Type B pancreatic cell (in vitro differentiated cells): ENCODE results near the gene CXCR6. TPM values are rescaled to one million over a fixed set of nuclear protein-coding genes. Genes with fewer than 3 reads are reported as not detected.
A peak's percentile ranks its signal among the peaks of the same experiment; 100 is the strongest.

Experiments used
- DNase-seq: peaks from one replicate; pipeline ENCODE4 v3.0.0; 2021; ENCODE audit warnings: mixed read lengths; ENCODE audit not compliant: unreplicated experiment; ENCODE audit errors: extremely low spot score
- H3K27ac Mint-ChIP-seq: 2 replicates; pipeline ENCODE4 v1.8.0; 2021; ENCODE audit warnings: mild to moderate bottlenecking, mixed read lengths
- H3K27me3 Mint-ChIP-seq: 2 replicates; pipeline ENCODE4 v1.8.0; 2021; ENCODE audit warnings: mixed read lengths
- H3K36me3 Mint-ChIP-seq: 2 replicates; pipeline ENCODE4 v1.8.0; 2021; ENCODE audit warnings: mixed read lengths
- H3K4me1 Mint-ChIP-seq: one replicate; pipeline ENCODE4 v1.8.0; 2021; ENCODE audit warnings: mixed read lengths; ENCODE audit not compliant: unreplicated experiment
- H3K4me3 Mint-ChIP-seq: 2 replicates; pipeline ENCODE4 v1.8.0; 2021; ENCODE audit warnings: mild to moderate bottlenecking, mixed read lengths
- H3K9me3 Mint-ChIP-seq: 2 replicates; pipeline ENCODE4 v1.8.0; 2021; ENCODE audit warnings: mixed read lengths
- total RNA-seq: library from RNA; stranded (reverse); gene quantifications from 2 replicates; pipeline ENCODE4 v1.2.1, GENCODE V29; 2021; ENCODE audit warnings: low replicate concordance
- TF ChIP-seq, protein P1 (sequence below): fragments of 200-600 bp; sonication (generic); conservative IDR thresholded peaks from 2 replicates; pipeline ENCODE4 v1.5.0; 2021; ENCODE audit warnings: antibody characterized with exemption, mild to moderate bottlenecking

CXCR6 gene
- total RNA-seq, 1 donor from 2014 or later, result not detected

DNA sequence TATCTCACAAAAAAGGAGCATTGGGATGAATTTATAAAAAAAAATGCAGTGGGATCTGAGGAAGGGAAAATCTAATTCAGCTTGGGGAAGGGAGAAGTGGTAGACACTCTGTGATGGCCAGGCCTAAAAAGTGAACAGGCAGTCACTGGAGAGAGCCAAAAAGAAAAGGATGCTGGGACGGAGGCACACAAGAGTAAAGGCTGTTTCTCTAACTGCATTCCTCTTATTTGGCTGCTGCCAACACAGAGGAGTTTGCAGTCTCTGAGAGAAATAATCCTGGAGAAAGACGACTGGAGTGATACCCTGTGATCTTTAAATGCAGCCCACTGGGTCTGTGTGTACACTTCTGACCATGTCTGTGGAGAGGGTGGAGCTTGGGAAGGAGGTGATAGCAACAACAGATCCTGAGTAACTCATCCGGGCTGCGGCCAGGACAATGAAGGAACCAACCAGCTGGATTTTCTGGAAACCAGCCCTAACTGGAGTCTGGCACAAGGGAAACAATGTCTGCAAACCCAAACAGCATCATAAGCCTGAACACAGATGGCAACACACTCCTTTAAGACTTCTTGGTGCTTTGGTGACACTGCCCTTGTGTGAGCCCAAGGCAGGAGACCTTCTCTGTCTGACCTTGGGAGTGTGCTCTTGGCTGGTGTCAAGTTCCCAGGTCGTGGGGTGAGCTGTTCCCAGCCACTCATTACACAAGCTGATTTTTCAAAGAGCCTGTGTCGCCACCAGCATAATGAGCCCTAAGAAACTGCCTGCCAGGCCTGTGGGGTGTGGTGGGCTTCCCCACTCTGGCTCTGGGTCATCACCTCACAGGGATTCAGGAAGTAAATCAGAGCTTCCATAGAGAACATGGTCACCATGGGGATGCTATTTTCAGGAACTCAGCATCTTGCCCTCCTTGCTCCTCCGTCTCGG lies 44.4 kb downstream of the CXCR6 start:
- Mint-ChIP-seq H3K4me1 (peaks cover 27% of the 10 kb centered on the region), H3K27me3 (no peaks in the 10 kb centered on the region), H3K4me3 (no peak overlapping the region), H3K36me3 (peaks cover 3% of the 10 kb centered on the region), H3K9me3 (no peaks in the 10 kb centered on the region), H3K27ac (peak overlapping the region; percentile 29)
- TF ChIP-seq, protein P1, sequence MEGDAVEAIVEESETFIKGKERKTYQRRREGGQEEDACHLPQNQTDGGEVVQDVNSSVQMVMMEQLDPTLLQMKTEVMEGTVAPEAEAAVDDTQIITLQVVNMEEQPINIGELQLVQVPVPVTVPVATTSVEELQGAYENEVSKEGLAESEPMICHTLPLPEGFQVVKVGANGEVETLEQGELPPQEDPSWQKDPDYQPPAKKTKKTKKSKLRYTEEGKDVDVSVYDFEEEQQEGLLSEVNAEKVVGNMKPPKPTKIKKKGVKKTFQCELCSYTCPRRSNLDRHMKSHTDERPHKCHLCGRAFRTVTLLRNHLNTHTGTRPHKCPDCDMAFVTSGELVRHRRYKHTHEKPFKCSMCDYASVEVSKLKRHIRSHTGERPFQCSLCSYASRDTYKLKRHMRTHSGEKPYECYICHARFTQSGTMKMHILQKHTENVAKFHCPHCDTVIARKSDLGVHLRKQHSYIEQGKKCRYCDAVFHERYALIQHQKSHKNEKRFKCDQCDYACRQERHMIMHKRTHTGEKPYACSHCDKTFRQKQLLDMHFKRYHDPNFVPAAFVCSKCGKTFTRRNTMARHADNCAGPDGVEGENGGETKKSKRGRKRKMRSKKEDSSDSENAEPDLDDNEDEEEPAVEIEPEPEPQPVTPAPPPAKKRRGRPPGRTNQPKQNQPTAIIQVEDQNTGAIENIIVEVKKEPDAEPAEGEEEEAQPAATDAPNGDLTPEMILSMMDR, result no peak
- no peak for DNase-seq

DNA sequence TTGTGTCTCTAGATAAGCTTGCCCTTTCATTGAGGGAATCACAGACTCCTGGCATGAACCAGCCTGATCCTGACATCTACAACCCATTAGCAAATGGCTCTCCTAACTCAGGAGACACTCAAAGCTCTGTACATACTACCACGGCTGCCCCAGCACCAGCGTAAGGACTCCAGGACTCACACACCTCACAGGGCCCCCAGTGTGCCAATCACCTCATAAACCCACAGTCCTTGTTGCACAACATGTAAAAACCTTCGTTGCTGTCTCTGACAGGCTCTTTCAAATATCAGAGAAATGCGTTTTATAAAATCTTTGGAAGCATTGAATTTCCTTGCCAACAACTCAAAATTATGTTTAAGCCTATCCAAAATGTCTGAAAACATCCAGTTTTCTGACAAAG lies 45.1 kb downstream of the CXCR6 start:
- TF ChIP-seq, protein P1, result no peak
- DNase-seq, result no peak
- peak overlapping the region; percentile 29 for H3K27ac Mint-ChIP-seq
- H3K9me3 Mint-ChIP-seq, result no peaks in the 10 kb centered on the region
- peaks cover 27% of the 10 kb centered on the region for H3K4me1 Mint-ChIP-seq
- no peak overlapping the region for H3K4me3 Mint-ChIP-seq
- peaks cover 3% of the 10 kb centered on the region for H3K36me3 Mint-ChIP-seq
- H3K27me3 Mint-ChIP-seq, result no peaks in the 10 kb centered on the region

DNA sequence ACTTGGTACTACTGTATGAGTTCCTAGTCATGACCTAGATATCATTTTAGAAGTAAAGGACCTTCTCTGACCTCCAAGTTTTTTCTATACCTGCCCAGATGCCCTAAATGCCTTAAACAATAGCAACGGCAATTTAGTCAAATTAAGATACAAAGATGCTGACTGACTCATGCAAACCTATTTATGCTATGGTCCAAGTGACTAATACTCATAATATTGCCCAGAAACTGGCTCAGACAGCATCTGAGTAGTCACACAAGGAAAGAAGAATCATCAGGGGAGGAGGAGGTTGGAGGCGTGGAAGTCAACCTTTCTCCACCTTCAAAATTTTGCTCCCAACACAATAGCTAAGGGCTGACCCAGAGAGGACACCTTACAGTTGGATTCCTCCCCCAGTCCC lies 45.5 kb downstream of the CXCR6 start:
- no peak overlapping the region for H3K4me3 Mint-ChIP-seq
- H3K36me3 Mint-ChIP-seq, result peaks cover 3% of the 10 kb centered on the region
- no peak overlapping the region for H3K27ac Mint-ChIP-seq
- DNase-seq, result no peak
- H3K27me3 Mint-ChIP-seq, result no peaks in the 10 kb centered on the region
- TF ChIP-seq, protein P1, result no peak
- H3K9me3 Mint-ChIP-seq, result no peaks in the 10 kb centered on the region
- H3K4me1 Mint-ChIP-seq, result peaks cover 27% of the 10 kb centered on the region

DNA sequence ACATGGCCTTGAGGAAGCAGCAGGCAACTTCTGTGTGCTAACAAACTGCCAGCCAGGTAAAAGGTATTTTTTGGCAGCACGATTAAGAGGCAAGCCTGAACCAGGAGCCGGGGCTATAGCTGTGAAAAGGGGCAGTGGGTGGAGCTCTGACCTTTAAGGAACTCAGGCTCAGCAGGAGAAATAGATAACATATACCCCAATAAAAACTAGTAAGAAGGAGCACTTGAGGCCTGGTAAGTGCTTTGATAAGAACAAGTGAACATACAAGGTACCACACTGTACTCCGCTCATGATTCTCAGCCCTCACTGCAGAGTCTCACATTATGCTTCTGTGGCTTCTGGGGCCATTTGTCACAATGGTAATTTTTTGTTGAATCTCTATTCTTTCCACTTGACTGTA lies 46.9 kb downstream of the CXCR6 start:
- peaks cover 3% of the 10 kb centered on the region for H3K36me3 Mint-ChIP-seq
- TF ChIP-seq, protein P1, result no peak
- H3K4me3 Mint-ChIP-seq, result no peak overlapping the region
- no peaks in the 10 kb centered on the region for H3K9me3 Mint-ChIP-seq
- DNase-seq, result no peak
- no peaks in the 10 kb centered on the region for H3K27me3 Mint-ChIP-seq
- H3K27ac Mint-ChIP-seq, result no peak overlapping the region
- peaks cover 27% of the 10 kb centered on the region for H3K4me1 Mint-ChIP-seq

DNA sequence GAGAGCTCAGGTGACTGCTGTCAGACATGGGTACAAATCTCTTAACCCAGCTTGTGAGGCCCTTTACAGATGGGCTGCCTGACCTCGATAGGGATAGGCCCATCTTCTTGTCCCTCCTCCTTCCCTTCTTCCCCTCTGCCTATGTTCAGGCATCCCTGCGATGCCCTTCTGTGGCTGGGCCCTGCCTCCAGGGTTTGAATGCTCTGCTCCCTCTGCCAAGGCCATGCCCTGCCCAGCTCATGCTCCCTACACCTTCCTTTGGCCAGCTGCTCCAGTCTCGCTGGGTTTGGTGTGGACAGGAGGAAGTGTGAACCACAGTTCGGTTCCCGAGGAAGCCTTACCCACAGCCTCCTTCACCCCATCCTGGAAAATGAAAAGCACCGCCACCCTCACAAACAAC lies 48.1 kb downstream of the CXCR6 start:
- no peak overlapping the region for H3K27ac Mint-ChIP-seq

More for the DNA sequence above, 48.1 kb downstream of the CXCR6 start:
- H3K9me3 Mint-ChIP-seq, result no peaks in the 10 kb centered on the region
- peaks cover 27% of the 10 kb centered on the region for H3K4me1 Mint-ChIP-seq
- TF ChIP-seq, protein P1, result no peak
- no peak for DNase-seq
- no peak overlapping the region for H3K4me3 Mint-ChIP-seq
- no peaks in the 10 kb centered on the region for H3K27me3 Mint-ChIP-seq
- peaks cover 3% of the 10 kb centered on the region for H3K36me3 Mint-ChIP-seq
